Measurements from ENCODE around the gene APOC3.
A peak's percentile ranks its signal among the peaks of the same experiment; 100 is the strongest.
"Not testable (repeated sequence)": the region's sequence is repeated elsewhere in the genome, so short reads cannot be mapped to it uniquely, and the experiment has no call there.

APOC3 gene
- total RNA-seq = 0 reads per million in 2 donors

- no peak for DNase-seq
Observed at GRCh38 chr11:116829525-116830183, at the start of gene APOC3. APOC3 (plus strand) TSS chr11:116829907; CDS start chr11:116830583, 676 bp downstream.

GRCh38 chr11:116782728-116783127, 47.0 kb upstream of the APOC3 start:
- no peak for DNase-seq

- DNase-seq = no peak
Observed at GRCh38 chr11:116786326-116786725, 43.4 kb upstream of the APOC3 start.

GRCh38 chr11:116786966-116787365, 42.7 kb upstream of the APOC3 start:
- no peak for DNase-seq

- no peak for DNase-seq
Observed at GRCh38 chr11:116787436-116787785, 42.3 kb upstream of the APOC3 start.

GRCh38 chr11:116787786-116788486, 41.8 kb upstream of the APOC3 start, which contains the start of gene ZPR1:
ZPR1 (minus strand) TSS chr11:116788023; CDS start chr11:116787990, 33 bp downstream.
- DNase-seq = peak; percentile 68

- DNase-seq = no peak
Observed at GRCh38 chr11:116788534-116788933, 41.2 kb upstream of the APOC3 start.

GRCh38 chr11:116788975-116789374, 40.7 kb upstream of the APOC3 start:
- DNase-seq = no peak

GRCh38 chr11:116790167-116791001, 39.3 kb upstream of the APOC3 start:
- DNase-seq = no peak

- DNase-seq = peak; percentile 43
Observed at GRCh38 chr11:116791002-116791812, 38.5 kb upstream of the APOC3 start.

- DNase-seq = no peak
Observed at GRCh38 chr11:116791813-116792143, 37.9 kb upstream of the APOC3 start, which contains the start of gene APOA5. APOA5 (minus strand) TSS chr11:116791879; CDS start chr11:116791860, 19 bp downstream.

GRCh38 chr11:116792144-116792868, 37.4 kb upstream of the APOC3 start:
- DNase-seq = no peak

GRCh38 chr11:116792869-116793771, 36.6 kb upstream of the APOC3 start:
- DNase-seq = no peak

GRCh38 chr11:116793772-116794097, 36.0 kb upstream of the APOC3 start:
- no peak for DNase-seq

- no peak for DNase-seq
Observed at GRCh38 chr11:116794851-116795250, 34.9 kb upstream of the APOC3 start.

- DNase-seq = no peak
Observed at GRCh38 chr11:116796548-116796947, 33.2 kb upstream of the APOC3 start.

GRCh38 chr11:116797816-116798215, 31.9 kb upstream of the APOC3 start:
- no peak for DNase-seq

GRCh38 chr11:116798368-116798767, 31.3 kb upstream of the APOC3 start:
- no peak for DNase-seq

GRCh38 chr11:116800610-116801009, 29.1 kb upstream of the APOC3 start:
- DNase-seq = no peak

GRCh38 chr11:116801662-116802061, 28.0 kb upstream of the APOC3 start:
- not testable (repeated sequence) for DNase-seq

- no peak for DNase-seq
Observed at GRCh38 chr11:116804001-116804400, 25.7 kb upstream of the APOC3 start.
